PC-9 (cell line): ENCODE measurements around the gene PSMD12. TPM values are rescaled to one million over a fixed set of nuclear protein-coding genes. Genes with fewer than 3 reads are reported as not detected.

Source experiments
- BruUV-seq: library from RNA; stranded (reverse); fragments of 400-500 nt; replicated peaks from 2 replicates; lab custom pipeline; 2021; lab: Mats Ljungman, UMichigan
- CTCF ChIA-PET: fragments of 300-600 bp; sonication (Branson Sonifier 250); formaldehyde crosslinking; loops from one replicate; lab custom pipeline; 2022; ENCODE audit warnings: antibody characterized with exemption; lab: Charles Lee
- POLR2A ChIA-PET: fragments of 300-600 bp; sonication (Branson Sonifier 250); formaldehyde crosslinking; loops from one replicate; lab custom pipeline; 2022; ENCODE audit warnings: antibody characterized with exemption; ENCODE audit not compliant: unreplicated experiment; lab: Charles Lee
- DNase-seq, 2 experiments: peaks; one replicate each; pipeline versions ENCODE4 v3.0.0 to v3.0.0-alpha.2; 2015 to 2022; ENCODE audit warnings: mixed read lengths in 1 of 2
- H2AFZ ChIP-seq: fragments of 200-600 bp; sonication (generic); 2 replicates; pipeline ENCODE4 v1.8.1; 2017; ENCODE audit warnings: antibody characterized with exemption
- H3F3A ChIP-seq: fragments of 200-600 bp; sonication (generic); 2 replicates; pipeline ENCODE4 v1.8.1; 2017; ENCODE audit warnings: antibody characterized with exemption, mild to moderate bottlenecking, low read depth; ENCODE audit not compliant: insufficient read depth
- H3K27ac ChIP-seq: fragments of 200-600 bp; sonication (generic); 2 replicates; pipeline ENCODE4 v1.6.1; 2016; ENCODE audit warnings: mixed run types
- H3K27me3 ChIP-seq: fragments of 200-600 bp; sonication (generic); 2 replicates; pipeline ENCODE4 v1.6.1; 2016; ENCODE audit warnings: low read depth, mixed run types; ENCODE audit not compliant: insufficient read depth
- H3K36me3 ChIP-seq: fragments of 200-600 bp; sonication (generic); 2 replicates; pipeline ENCODE4 v1.6.1; 2016; ENCODE audit warnings: low read depth, mixed run types
- H3K4me1 ChIP-seq: fragments of 200-600 bp; sonication (generic); replicated peaks from 2 replicates; pipeline ENCODE4 v1.6.1; 2016; ENCODE audit warnings: mixed run types; ENCODE audit not compliant: insufficient read depth
- H3K4me2 ChIP-seq: fragments of 200-600 bp; sonication (generic); 2 replicates; pipeline ENCODE4 v1.6.1; 2017; ENCODE audit warnings: mixed run types
- H3K4me3 ChIP-seq: fragments of 200-600 bp; sonication (generic); 2 replicates; pipeline ENCODE4 v1.6.1; 2016; ENCODE audit warnings: mixed run types
- H3K79me2 ChIP-seq: fragments of 200-600 bp; sonication (generic); 2 replicates; pipeline ENCODE4 v1.6.1; 2017; ENCODE audit warnings: low read depth, mixed run types
- H3K9me2 ChIP-seq: fragments of 200-600 bp; sonication (generic); 2 replicates; pipeline ENCODE4 v1.8.1; 2017; ENCODE audit warnings: mild to moderate bottlenecking; ENCODE audit not compliant: insufficient read depth
- H3K9me3 ChIP-seq: fragments of 200-600 bp; sonication (generic); 2 replicates; pipeline ENCODE4 v1.8.1; 2016; ENCODE audit warnings: low read depth; ENCODE audit not compliant: insufficient read depth
- H4K20me1 ChIP-seq: fragments of 200-600 bp; sonication (generic); 2 replicates; pipeline ENCODE4 v1.8.1; 2017; ENCODE audit not compliant: insufficient read depth
- EZH2 ChIP-seq: fragments of 200-600 bp; sonication (generic); IDR thresholded peaks from 2 replicates; pipeline ENCODE4 v1.8.0; 2017; ENCODE audit warnings: antibody characterized with exemption, low read depth
- intact Hi-C: fragments of 100-400 bp; cut with micrococcal nuclease; formaldehyde crosslinking; loops from one replicate; pipeline ENCODE4 v1.10.0; 2022; ENCODE audit not compliant: unreplicated experiment
- total RNA-seq: library from RNA; stranded (reverse); gene quantifications from 2 replicates; pipeline ENCODE4 v1.2.3, GENCODE V29; 2021
- TF ChIP-seq, protein P1 (sequence below): fragments of 200-600 bp; sonication (generic); conservative IDR thresholded peaks from 2 replicates; pipeline ENCODE4 v1.6.1; 2017; ENCODE audit warnings: mixed run types, antibody characterized with exemption, mild to moderate bottlenecking, moderate library complexity

Gene PSMD12
- total RNA-seq, 1 experiment from 2014 or later: 80.5 TPM

DNA sequence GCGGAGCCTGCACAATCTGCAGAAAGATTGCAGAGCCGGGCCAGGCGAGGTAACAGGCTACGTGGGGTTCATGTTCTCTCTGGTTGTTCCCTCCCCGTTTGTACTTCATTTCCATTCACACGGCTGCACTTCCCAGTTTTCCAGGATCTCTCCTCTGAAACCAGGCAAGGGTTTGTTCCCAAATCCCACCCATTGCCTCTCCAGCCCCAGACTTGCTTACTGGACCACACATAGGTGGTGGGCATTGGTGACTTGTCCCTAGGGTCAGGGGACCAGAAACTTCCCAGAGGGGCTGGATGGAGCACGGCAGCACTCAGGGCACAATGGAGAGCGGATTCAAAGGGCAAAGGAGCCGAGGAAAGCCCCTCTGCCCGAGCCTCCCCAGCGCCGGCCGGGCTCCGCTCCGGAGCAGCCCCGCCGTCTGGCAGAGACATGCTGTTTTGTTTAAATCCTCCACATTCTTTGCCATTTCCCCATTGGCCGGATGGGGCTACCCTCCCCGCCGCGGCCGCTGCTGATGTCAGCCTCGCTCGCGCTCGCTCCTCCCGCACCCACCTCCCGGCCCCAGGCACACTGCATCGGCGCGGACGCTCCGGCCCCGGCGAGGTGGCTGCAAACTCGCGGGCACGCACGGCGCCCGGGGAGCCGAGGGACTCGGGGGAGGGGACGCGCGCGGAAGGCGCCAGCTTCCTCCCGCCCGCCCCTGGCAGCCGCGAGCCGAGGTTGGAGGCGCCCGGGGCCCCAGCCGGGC is 10.5 kb upstream of the PSMD12 start, which contains the start of gene PITPNC1:
Gene PITPNC1 (plus strand): TSS at position 545 of the 751 bp plus-strand sequence.
- H3K9me3 ChIP-seq: no peaks in the 10 kb centered on the region
- no peaks in the 10 kb centered on the region for H3K36me3 ChIP-seq
- peak; percentile 65 to 77 for DNase-seq
- H3K4me3 ChIP-seq: peak within 1 kb of the TSS; percentile 77
- H3K4me2 ChIP-seq: peak within 1 kb of the TSS; percentile 94
- TF ChIP-seq EZH2: no peak
- TF ChIP-seq, protein P1, sequence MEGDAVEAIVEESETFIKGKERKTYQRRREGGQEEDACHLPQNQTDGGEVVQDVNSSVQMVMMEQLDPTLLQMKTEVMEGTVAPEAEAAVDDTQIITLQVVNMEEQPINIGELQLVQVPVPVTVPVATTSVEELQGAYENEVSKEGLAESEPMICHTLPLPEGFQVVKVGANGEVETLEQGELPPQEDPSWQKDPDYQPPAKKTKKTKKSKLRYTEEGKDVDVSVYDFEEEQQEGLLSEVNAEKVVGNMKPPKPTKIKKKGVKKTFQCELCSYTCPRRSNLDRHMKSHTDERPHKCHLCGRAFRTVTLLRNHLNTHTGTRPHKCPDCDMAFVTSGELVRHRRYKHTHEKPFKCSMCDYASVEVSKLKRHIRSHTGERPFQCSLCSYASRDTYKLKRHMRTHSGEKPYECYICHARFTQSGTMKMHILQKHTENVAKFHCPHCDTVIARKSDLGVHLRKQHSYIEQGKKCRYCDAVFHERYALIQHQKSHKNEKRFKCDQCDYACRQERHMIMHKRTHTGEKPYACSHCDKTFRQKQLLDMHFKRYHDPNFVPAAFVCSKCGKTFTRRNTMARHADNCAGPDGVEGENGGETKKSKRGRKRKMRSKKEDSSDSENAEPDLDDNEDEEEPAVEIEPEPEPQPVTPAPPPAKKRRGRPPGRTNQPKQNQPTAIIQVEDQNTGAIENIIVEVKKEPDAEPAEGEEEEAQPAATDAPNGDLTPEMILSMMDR: no peak; the same call in 1 of the 2 replicates
- H3F3A ChIP-seq: peaks cover 35% of the 10 kb centered on the region; the same call in 1 of the 2 replicates
- POLR2A ChIA-PET: no interaction called here
- H3K4me1 ChIP-seq: peaks cover 33% of the 10 kb centered on the region
- no TSS peak for BruUV-seq
- H4K20me1 ChIP-seq: no peaks in the 10 kb centered on the region
- intact Hi-C loops: loop anchor here (5.0 kb wide), 1 partner anchor 340 kb away; the partner anchor contains the start of gene NOL11
- H3K79me2 ChIP-seq: no peaks in the 10 kb centered on the region
- CTCF ChIA-PET: interaction anchor here (0.6 to 0.7 kb wide), 2 partner anchors 70 to 222 kb away, joined by 3 to 9 read pairs; no protein-coding TSS in a partner anchor
- H2AFZ ChIP-seq: peak within 1 kb of the TSS; percentile 97
- no peaks in the 10 kb centered on the region for H3K9me2 ChIP-seq
- H3K27ac ChIP-seq: no peak within 1 kb of the TSS
- H3K27me3 ChIP-seq: no peaks in the 10 kb centered on the region

DNA sequence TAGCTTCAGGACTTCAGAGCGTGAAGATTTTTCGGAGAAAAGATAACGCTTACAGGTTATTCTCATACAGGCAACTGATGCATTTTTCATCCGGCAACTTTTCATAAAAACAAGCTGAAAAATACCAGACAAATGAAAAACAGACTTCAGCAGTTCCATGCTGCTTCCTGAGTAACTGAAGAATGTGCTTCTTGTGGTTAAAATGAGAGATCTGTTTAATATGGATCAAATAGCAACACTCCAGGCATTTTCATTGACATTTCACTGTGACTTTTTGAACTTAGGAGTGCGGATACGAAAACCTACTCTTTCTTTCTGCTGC is 10.0 kb upstream of the PSMD12 start:
- H3K4me2 ChIP-seq: peak overlapping the region; percentile 94
- H3F3A ChIP-seq: peaks cover 35% of the 10 kb centered on the region; the same call in 1 of the 2 replicates
- no peak overlapping the region for H3K27ac ChIP-seq
- H3K9me2 ChIP-seq: no peaks in the 10 kb centered on the region
- ChIA-PET POLR2A (no interaction called here), CTCF (interaction anchor here (0.6 to 0.7 kb wide), 3 partner anchors 70 to 1060 kb away, joined by 3 to 10 read pairs (median 5); no protein-coding TSS in a partner anchor)
- H3K4me3 ChIP-seq: peak overlapping the region; percentile 77
- H3K27me3 ChIP-seq: no peaks in the 10 kb centered on the region
- no peak for DNase-seq
- H3K79me2 ChIP-seq: no peaks in the 10 kb centered on the region
- no peaks in the 10 kb centered on the region for H3K9me3 ChIP-seq
- H3K4me1 ChIP-seq: peaks cover 33% of the 10 kb centered on the region
- peak overlapping the region; percentile 97 for H2AFZ ChIP-seq
- intact Hi-C loops: loop anchor here (5.0 kb wide), 1 partner anchor 341 kb away; the partner anchor contains the start of gene NOL11
- no peak for TF ChIP-seq EZH2
- TF ChIP-seq, protein P1: no peak
- H3K36me3 ChIP-seq: no peaks in the 10 kb centered on the region
- no peaks in the 10 kb centered on the region for H4K20me1 ChIP-seq
- BruUV-seq: no TSS peak

DNA sequence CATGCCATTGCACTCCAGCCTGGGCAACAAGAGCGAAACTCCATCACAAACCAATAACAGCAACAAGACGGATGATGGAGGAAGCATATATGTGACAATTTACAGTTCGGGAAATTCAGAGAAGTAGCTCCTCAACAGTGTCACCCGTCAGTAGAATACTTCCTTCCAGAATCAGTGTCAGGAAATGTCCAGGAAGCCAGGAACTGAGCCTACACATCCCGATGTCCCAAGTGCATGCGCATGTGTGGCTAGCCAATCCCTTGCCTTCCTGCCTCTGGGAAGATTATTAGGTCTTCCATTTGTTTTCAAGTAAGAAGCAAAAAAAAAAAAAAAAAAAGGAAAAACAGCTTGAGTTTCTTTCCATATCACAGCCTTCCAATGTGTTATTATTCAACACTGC is 9.3 kb upstream of the PSMD12 start:
- H3K4me3 ChIP-seq: no peak overlapping the region
- no peak for TF ChIP-seq EZH2
- TF ChIP-seq, protein P1: no peak
- H3K27me3 ChIP-seq: no peaks in the 10 kb centered on the region
- H3K79me2 ChIP-seq: no peaks in the 10 kb centered on the region
- H3F3A ChIP-seq: peaks cover 35% of the 10 kb centered on the region; the same call in 1 of the 2 replicates
- ChIA-PET CTCF (interaction anchor here (0.7 to 1.7 kb wide), 4 partner anchors 100 to 1060 kb away, joined by 3 to 10 read pairs (median 6); no protein-coding TSS in a partner anchor), POLR2A (no interaction called here)
- H3K36me3 ChIP-seq: no peaks in the 10 kb centered on the region
- peaks cover 33% of the 10 kb centered on the region for H3K4me1 ChIP-seq
- H4K20me1 ChIP-seq: no peaks in the 10 kb centered on the region
- no TSS peak for BruUV-seq
- H3K9me2 ChIP-seq: no peaks in the 10 kb centered on the region
- H3K9me3 ChIP-seq: no peaks in the 10 kb centered on the region
- H3K4me2 ChIP-seq: no peak overlapping the region
- DNase-seq: no peak
- H3K27ac ChIP-seq: no peak overlapping the region
- H2AFZ ChIP-seq: no peak overlapping the region
- intact Hi-C loops: loop anchor here (2.0 to 5.0 kb wide), 2 partner anchors 342 to 403 kb away; partner anchors contain the start of gene NOL11
